Vagina (tissue), 2 donors: ENCODE data around the gene CENPN. TPM values are rescaled to one million over a fixed set of nuclear protein-coding genes. Genes with fewer than 3 reads are reported as not detected.

Source experiments
- DNase-seq, 2 donors: peaks; one replicate each; pipeline ENCODE4 v3.0.0-alpha.2; 2017; ENCODE audit errors: extremely low spot score in 2 of 2
- H3K27ac ChIP-seq: fragments of 200-600 bp; sonication (generic); one replicate; pipeline ENCODE4 v1.5.1; 2019
- H3K27me3 ChIP-seq: fragments of 200-600 bp; sonication (generic); one replicate; pipeline ENCODE4 v1.5.1; 2019
- H3K36me3 ChIP-seq, 2 donors: fragments of 200-600 bp; sonication (generic); one replicate each; pipeline ENCODE4 v1.5.1; 2017 to 2019
- H3K4me1 ChIP-seq: fragments of 200-600 bp; sonication (generic); one replicate; pipeline ENCODE4 v1.5.1; 2019
- H3K4me3 ChIP-seq, 2 donors: fragments of 200-600 bp; sonication (generic); 1 replicate in 1 of 2; 2 replicates in 1 of 2; pipeline ENCODE4 v1.5.1; 2016 to 2019
- H3K9me3 ChIP-seq: fragments of 200-600 bp; sonication (generic); one replicate; pipeline ENCODE4 v1.5.1; 2019
- POLR2A ChIP-seq, 2 donors: fragments of 450-650 bp; IDR thresholded peaks; one replicate each; pipeline ENCODE4 v1.6.1; 2017; ENCODE audit warnings: antibody characterized with exemption in 2 of 2, mild to moderate bottlenecking in 2 of 2, moderate library complexity in 2 of 2
- POLR2AphosphoS5 ChIP-seq, 2 donors: sonication (generic); formaldehyde crosslinking; IDR thresholded peaks; one replicate each; pipeline ENCODE4 v1.9.0; 2017; ENCODE audit warnings: antibody characterized with exemption in 2 of 2, mild to moderate bottlenecking in 2 of 2, low read depth in 1 of 2; ENCODE audit not compliant: insufficient read depth in 1 of 2
- intact Hi-C: fragments of 100-400 bp; cut with DNase I; formaldehyde crosslinking; loops from one replicate; pipeline ENCODE4 v1.15.1; 2023
- total RNA-seq: library from RNA; depleted of rRNA; stranded (reverse); fragments of >200 nt; gene quantifications from one replicate; pipeline ENCODE4 v1.2.3, GENCODE V29; 2016
- TF ChIP-seq, protein P1 (sequence below), 3 experiments: fragments of 450-650 bp in 2 of 3; fragments of 200-600 bp in 1 of 3; sonication (generic) in 1 of 3; IDR thresholded peaks; one replicate each; pipeline ENCODE4 v1.5.1; 2017 to 2019; ENCODE audit warnings: antibody characterized with exemption in 3 of 3, mild to moderate bottlenecking in 2 of 3, moderate library complexity in 2 of 3

Gene CENPN
- total RNA-seq, 1 donor from 2014 or later = 8.3 TPM

DNA sequence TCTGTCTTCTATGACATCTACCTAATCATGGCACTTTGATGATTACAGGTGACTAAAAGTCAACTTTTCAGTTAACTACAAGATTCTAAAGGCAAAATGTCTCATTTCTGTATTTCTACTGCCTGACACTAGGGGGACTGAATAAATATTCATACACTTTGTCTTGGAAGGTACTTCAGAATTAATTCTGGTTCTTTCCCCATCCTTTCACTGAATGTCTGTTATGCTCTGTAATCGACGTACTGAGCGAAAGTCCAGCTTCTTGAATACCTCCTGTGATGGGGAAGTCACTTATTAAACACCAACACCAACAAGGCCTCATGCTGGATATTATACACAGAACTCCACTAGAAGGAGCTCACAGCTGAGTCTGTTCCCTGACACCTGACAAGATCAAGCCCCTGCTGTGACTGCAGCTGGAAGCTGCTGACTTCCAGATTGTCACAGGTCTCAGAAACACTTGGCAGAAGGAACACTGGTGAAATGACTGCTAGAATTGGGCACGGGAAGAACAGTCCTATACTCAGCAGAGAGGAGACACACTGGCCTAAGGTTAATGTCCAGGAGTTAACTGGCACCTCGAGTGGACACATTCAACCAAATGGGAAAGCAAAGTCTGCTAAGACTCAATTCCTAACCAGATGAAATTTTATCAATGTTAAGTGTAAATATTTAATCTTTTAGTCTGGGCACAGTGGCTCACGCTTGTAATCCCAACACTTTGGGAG lies 32.2 kb upstream of the CENPN start:
- no peak overlapping the region for H3K27ac ChIP-seq
- H3K4me3 ChIP-seq = no peak overlapping the region
- peaks cover 0 to 13% of the 10 kb centered on the region in 2 donors for H3K36me3 ChIP-seq
- H3K27me3 ChIP-seq = no peaks in the 10 kb centered on the region
- intact Hi-C loops = no loop called here
- TF ChIP-seq, protein P1, sequence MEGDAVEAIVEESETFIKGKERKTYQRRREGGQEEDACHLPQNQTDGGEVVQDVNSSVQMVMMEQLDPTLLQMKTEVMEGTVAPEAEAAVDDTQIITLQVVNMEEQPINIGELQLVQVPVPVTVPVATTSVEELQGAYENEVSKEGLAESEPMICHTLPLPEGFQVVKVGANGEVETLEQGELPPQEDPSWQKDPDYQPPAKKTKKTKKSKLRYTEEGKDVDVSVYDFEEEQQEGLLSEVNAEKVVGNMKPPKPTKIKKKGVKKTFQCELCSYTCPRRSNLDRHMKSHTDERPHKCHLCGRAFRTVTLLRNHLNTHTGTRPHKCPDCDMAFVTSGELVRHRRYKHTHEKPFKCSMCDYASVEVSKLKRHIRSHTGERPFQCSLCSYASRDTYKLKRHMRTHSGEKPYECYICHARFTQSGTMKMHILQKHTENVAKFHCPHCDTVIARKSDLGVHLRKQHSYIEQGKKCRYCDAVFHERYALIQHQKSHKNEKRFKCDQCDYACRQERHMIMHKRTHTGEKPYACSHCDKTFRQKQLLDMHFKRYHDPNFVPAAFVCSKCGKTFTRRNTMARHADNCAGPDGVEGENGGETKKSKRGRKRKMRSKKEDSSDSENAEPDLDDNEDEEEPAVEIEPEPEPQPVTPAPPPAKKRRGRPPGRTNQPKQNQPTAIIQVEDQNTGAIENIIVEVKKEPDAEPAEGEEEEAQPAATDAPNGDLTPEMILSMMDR (IDR thresholded peaks at IDR 0.05) = no peak
- no peak for DNase-seq
- no peaks in the 10 kb centered on the region for H3K4me1 ChIP-seq
- no peaks in the 10 kb centered on the region for H3K9me3 ChIP-seq

DNA sequence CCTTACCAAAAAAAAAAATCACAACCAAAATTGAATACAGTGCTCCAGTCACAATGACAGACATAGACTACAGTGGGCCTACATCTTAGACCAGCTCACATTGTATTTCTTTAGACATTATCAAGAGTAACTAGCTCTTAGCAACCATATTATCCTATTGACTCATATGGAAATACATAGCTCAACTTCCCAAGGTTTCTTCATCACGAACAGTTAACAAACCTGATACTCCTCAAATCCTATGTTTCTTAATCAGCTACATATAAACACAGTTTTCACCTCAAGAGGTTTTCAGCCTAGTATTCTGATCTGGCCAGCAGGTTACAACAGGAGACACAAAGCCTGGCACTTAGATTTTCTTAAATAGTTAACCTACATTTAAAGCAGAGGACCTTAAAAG lies 30.1 kb upstream of the CENPN start:
- H3K4me3 ChIP-seq = no peak overlapping the region
- DNase-seq = no peak
- TF ChIP-seq, protein P1 (IDR thresholded peaks at IDR 0.05) = no peak
- no peak for TF ChIP-seq POLR2AphosphoS5 (IDR thresholded peaks at IDR 0.05; ENCODE audit: insufficient read depth in 1 of 2, low read depth in 1 of 2)
- TF ChIP-seq POLR2A (IDR thresholded peaks at IDR 0.05) = no peak
- no peaks in the 10 kb centered on the region for H3K4me1 ChIP-seq
- peaks cover 0 to 21% of the 10 kb centered on the region in 2 donors for H3K36me3 ChIP-seq
- no peak overlapping the region for H3K27ac ChIP-seq
- intact Hi-C loops = no loop called here
- no peaks in the 10 kb centered on the region for H3K27me3 ChIP-seq
- H3K9me3 ChIP-seq = no peaks in the 10 kb centered on the region

DNA sequence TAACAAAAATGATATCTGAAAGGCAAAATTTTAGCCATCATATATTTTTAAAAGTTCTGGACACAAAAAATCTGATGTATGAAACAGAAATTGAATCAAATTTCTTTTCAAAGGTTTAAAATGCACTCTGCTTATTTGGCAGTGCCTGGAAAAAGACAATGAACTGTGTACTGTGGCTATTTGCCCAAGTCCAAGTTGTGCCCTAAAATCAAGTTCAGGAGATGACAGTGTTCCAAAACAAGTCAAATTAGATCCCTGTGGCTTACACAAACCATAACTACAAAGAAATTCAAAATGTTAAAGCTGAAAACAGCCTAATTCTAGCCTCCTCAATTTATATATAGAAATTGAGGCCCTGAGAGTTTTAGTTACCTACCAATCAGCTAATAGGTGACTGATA lies 25.9 kb upstream of the CENPN start:
- Histone ChIP-seq H3K4me3 (no peak overlapping the region), H3K27me3 (no peaks in the 10 kb centered on the region), H3K27ac (no peak overlapping the region), H3K4me1 (no peaks in the 10 kb centered on the region), H3K36me3 (peaks cover 0 to 21% of the 10 kb centered on the region in 2 donors), H3K9me3 (no peaks in the 10 kb centered on the region)
- intact Hi-C loops = no loop called here
- no peak for DNase-seq
- TF ChIP-seq, protein P1 (IDR thresholded peaks at IDR 0.05) = no peak
- TF ChIP-seq POLR2AphosphoS5 (IDR thresholded peaks at IDR 0.05; ENCODE audit: insufficient read depth in 1 of 2, low read depth in 1 of 2) (no peak), POLR2A (IDR thresholded peaks at IDR 0.05) (no peak)

DNA sequence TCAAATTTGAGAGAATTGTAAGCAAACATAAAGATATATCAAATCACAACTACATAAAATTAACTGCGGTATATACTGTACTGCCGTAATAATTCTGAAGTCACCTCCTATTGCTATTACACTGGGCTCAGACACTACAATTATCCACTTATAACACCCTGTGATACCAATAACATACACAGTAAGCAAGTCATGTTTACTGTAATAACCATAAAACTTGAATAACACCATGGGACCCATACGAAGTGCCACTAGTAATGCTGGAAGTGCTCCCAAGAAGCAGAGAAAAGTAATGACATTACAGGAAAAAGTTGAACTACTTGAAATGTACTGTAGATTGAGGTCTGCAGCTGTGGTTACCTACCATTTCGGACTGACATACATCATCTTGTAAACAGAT lies 24.4 kb upstream of the CENPN start:
- Histone ChIP-seq H3K27ac (no peak overlapping the region), H3K4me3 (no peak overlapping the region), H3K4me1 (no peaks in the 10 kb centered on the region), H3K36me3 (peaks cover 0 to 17% of the 10 kb centered on the region in 2 donors), H3K9me3 (no peaks in the 10 kb centered on the region), H3K27me3 (no peaks in the 10 kb centered on the region)
- no peak for DNase-seq
- TF ChIP-seq POLR2A (IDR thresholded peaks at IDR 0.05) (no peak), POLR2AphosphoS5 (IDR thresholded peaks at IDR 0.05; ENCODE audit: insufficient read depth in 1 of 2, low read depth in 1 of 2) (no peak)
- TF ChIP-seq, protein P1 (IDR thresholded peaks at IDR 0.05) = no peak
- intact Hi-C loops = no loop called here

DNA sequence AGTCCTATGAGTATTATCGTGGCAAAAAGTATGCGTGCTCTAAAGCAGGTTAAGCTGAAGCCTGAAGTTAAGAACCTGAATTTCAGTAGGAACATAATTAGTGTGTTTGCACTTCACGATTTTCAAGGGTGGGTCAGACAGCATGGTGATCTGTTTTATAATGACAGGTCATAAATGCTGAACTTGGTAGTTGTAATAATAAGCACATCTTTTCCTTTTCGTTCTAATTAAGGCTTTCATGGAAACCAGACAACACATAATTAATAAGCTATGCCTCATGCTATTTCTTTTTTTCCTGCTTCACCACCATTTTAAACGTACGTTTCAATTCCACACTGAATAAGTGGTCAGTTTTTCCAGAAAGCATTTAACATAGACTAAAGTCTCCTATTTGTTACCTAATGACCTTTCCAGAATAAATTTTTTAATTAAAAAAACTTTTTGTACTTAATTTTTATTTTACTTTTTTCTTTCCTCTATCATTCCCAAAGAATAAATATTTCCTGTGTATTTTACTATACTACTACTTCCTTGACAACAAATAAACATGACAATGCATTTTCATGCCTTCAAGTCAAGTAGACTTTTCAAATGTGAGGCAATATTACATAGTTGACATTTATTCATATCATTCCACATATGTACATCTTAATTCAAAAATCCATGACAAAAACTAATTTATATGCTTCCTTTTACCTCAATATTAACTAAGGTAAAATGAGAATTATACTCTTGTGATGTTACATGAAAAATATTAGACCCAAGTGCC lies 22.7 kb upstream of the CENPN start:
- Histone ChIP-seq H3K4me1 (no peaks in the 10 kb centered on the region), H3K36me3 (peaks cover 0 to 14% of the 10 kb centered on the region in 2 donors), H3K27me3 (no peaks in the 10 kb centered on the region), H3K4me3 (no peak overlapping the region), H3K27ac (no peak overlapping the region), H3K9me3 (no peaks in the 10 kb centered on the region)
- no peak for DNase-seq
- intact Hi-C loops = no loop called here
- no peak for TF ChIP-seq POLR2AphosphoS5 (IDR thresholded peaks at IDR 0.05; ENCODE audit: insufficient read depth in 1 of 2, low read depth in 1 of 2)
